Right kidney (tissue), 9 donors: ENCODE data around the gene CPLX4.

Source experiments
- DNase-seq: peaks from one replicate; pipeline ENCODE4 v3.0.0-alpha.2; 2016
- long read RNA-seq, 8 donors: transcript quantifications; one replicate each; lab custom pipeline, GENCODE V29; 2026

Gene CPLX4, protein sequence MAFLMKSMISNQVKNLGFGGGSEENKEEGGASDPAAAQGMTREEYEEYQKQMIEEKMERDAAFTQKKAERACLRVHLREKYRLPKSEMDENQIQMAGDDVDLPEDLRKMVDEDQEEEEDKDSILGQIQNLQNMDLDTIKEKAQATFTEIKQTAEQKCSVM
- long read RNA-seq, donor 1: 0 reads
- long read RNA-seq, donor 2: 0 reads
- long read RNA-seq, donor 3: 0 reads
- long read RNA-seq, donor 4: 0 reads
- long read RNA-seq, donor 5: 0 reads
- long read RNA-seq, donor 6: 0 reads
- long read RNA-seq, donor 7: 0 reads
- long read RNA-seq, donor 8: 0 reads

DNA sequence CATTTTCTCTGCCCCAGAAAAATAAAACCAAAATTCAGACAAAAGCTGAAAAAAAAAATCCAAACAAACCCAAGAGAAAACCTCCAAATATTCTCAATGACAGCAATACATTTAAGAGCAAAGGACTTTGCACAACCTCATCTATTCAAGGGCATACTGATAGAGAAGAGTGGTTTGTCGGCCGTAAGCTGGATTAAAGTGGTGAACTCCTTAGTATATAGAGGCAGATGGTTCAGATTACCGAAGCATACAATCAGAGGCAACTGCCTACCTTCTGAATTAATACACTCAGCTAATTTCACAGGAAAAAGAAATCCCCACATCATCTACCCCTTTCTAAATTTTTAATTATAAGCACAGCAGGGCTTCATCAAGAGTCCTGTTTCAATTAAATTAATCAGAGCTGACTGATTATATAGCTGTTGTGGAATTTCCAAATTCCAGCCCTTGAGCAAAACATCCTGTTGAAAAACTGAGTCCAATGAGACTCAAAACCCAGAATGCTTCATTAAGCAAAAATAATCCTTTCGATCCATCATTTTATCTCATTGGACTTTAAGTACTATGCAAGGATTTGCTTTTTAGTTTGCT is at the start of gene CPLX4:
Gene CPLX4 (minus strand): TSS at position 190 of the 591 bp plus-strand sequence. CDS start 187 bp downstream, at position 3.
- no peak for DNase-seq

DNA sequence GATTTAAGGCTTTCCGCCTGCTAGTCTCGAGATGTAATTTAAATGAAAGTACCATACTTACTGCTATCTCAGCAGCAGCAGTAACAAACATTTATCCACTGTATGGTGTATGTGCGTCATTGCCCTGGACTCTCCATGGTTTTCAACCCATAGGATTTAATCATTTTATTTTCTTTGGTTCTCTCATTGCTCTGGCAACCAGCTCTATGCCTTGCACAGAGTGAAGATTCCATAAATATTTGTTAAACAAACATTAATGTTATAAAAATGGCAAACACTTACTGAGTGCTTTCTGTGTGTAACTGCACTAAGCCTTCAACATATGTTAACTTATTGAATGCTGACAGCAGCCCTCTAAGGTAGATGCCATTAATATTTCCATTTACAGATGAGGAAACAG is 41.9 kb upstream of the CPLX4 start:
- DNase-seq: no peak

DNA sequence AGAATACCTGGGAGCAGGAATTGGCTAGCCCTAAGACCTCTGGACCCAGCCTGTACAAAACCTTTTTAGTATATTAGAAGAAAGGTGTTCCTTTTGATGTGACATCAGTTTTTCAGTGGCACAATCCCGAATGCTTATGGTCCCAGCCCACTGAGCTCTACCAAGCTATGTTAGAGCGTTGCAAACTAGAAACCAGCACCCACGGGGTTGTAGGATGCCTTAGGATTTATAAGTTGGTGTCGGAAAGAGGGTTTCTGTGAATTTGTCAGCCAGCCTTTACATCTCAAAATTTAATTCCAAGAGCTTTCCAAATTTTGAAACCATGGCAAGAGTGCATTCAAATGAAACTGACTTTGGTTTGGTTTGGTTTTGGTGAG is 41.1 kb upstream of the CPLX4 start:
- no peak for DNase-seq

DNA sequence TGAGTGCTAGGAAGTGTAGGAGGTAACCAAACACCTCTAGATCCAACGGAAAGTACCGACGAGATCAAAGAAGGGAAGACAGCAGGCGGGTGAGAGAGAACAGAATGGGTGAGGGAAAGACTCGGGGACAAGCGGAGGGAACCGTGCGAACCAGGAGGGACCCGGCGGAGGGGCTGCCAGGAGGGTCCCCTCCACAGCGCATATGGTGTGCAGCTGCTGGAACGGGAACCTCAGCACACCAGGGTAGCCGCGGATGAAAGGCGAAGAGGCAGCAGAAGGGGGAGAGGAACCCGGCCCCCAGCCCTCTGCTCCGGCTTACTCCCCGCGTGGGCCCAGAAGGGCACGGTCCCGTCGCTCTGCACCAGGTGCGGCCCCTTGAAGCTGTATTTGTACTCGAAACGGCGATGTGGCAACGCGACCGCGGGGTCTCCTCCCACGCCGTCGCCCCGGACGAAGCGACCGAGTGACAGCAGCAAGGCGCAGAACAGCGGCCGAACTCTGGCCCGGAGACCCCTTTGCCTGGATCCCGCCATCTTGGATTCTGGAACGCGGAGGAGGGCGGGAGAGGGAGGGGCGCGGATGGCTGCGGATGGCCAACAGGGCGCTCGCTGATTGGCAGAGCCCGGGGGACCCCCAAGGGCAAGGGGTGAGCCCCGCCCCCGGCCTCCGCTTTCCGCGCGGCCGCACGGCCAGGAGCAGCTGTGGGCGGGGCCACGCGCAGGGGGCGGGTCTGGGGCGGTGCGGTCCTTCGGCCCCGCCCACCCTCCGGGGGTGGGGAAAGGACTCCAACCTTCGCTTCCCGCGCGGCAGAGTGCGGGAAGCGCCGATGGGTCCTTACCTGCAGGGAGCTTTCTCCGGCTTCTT is 40.5 kb upstream of the CPLX4 start, which contains the start of gene LMAN1:
Gene LMAN1 (minus strand): TSS at position 554 of the 864 bp plus-strand sequence. CDS start 21 bp downstream, at position 533.
- peak; percentile 95 for DNase-seq

DNA sequence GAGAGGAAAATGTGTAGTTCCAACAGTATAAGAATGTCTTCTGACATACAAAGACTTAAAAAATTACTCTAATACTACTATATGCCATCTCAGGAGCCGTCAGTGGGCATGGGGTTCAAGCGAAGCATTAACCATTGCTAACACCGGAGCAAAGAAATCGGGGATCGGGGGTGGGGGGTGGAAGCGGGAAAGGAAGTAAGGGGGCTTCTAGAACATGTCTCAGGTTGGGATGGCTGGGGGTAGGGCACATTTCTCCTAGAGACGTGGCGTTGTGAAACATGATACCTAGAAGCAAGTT is 39.9 kb upstream of the CPLX4 start:
- no peak for DNase-seq

DNA sequence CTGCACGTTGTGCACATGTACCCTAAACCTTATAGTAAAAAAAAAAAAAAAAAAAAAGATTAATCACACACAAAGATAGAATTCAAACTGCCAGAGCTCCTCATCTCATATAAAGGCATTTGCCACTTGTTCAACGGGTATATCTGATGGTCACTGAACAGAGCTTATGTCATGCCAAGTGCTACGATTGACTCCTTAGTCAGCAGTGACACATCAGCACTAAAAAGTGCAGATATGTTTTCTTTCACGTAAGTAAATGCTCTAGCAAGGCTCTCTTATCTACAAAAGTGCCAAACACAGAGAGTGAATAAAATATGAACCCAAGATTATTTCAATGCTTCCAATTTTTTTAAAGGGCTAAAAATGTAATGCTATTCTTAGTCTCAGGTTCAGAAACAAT is 39.5 kb upstream of the CPLX4 start:
- peak; percentile 16 for DNase-seq

DNA sequence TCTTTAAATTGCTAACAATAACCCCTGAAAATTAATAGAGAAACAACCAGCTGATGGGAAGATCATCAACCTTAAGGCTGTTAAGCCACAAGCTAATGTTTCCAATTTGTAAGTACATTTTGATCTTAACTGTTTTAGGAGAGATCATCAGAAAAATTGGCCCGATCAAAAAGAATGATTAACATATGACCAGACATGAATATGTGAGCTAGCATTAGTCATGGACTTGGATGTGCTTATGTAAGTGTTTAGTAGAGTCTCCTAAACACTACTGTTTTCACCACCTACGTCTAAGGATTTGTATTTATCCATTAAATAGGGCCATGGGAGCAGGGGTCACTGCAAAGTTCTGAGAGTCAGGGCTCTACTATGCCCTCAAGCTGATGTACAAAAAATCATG is 36.3 kb upstream of the CPLX4 start:
- DNase-seq: no peak

DNA sequence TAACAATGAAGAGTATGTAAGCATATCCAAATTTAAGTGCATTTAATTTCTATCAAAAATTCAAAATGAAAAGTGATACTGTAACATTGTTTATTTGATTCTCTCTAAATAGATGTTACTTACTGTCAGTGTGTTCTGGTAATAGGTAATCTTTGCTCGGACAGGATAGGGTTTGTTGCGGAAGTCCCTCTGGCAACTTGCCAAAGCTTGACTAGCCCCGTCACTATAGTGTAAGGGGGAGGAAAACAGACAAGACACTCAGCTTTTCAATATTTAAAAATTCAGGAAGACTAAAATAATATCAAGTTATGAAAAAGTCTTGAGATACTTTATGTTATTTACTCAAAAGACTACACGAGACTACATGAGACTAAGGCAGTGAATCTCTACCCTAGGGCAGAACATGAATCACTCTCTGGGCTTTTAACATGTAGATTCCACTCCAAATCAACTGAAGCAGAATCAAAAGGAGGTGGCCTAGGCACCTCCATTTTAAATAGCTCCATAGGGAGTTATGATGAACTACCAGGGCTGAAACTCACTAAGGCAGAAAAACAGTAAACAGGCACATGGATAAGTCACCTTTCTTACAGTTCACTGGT is 34.7 kb upstream of the CPLX4 start:
- DNase-seq: no peak

DNA sequence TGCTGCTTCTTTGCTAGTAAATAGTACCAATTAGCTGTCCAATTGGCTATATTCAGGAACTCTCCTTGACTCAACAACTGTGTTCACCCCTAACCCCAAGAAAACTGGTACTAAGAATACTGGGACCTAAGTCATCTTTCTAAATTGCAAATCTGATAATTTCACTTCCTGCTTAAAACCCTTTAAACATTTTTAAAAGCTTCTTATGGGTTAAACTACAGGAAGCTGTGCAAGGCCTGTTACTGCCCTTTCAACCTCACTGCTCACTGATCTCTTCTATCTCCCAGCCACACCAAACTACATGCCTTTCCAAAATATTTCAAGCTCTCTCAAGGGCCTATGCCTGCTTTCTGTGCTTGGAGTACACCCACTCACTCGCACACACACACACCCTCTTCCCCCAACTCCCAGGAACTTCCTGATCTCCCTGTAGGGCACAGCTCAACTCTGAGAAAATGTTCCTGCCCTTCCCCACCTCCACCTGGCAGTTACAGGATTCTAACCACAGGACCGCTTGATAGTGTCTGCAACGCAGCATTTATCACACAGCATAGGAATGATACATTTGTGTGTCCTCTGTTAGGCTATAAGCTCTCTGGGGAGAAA is 33.9 kb upstream of the CPLX4 start:
- no peak for DNase-seq

DNA sequence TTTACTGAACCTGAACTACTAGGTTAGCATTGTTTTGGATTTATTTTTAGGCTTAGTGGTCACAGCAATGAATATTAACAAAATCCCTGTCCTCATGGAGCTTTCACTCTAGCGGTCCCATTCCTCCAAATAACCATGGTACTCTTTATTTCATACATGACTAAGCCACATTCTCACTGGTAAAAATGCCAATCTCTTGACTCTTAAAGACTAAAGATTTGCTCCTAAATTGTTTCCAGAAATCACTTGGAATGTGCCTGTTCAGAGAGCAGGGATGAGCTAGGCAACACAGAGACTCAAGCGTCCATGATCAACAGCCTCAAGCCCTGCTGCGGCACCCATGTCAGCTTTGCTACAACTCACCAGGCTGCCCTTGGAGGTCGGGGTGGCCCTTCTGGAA is 27.1 kb upstream of the CPLX4 start:
- no peak for DNase-seq

DNA sequence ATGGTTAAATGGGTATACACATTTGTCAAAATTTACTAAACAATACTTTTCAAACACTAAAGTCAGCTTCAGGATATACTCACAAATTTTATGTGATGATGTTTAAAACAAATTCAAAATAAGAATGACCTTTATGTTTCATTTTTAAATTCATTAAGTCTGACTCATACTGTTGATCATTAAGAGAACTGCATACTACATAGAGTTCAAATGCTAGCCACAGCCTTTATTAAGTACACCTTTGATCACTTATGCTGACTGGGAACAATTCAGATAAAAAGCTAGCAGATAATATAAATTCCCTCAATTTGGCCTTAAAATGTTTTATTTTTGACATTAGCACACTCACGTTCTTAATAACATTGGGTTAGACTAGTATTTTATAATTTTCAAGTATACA is 26.5 kb upstream of the CPLX4 start:
- DNase-seq: no peak

DNA sequence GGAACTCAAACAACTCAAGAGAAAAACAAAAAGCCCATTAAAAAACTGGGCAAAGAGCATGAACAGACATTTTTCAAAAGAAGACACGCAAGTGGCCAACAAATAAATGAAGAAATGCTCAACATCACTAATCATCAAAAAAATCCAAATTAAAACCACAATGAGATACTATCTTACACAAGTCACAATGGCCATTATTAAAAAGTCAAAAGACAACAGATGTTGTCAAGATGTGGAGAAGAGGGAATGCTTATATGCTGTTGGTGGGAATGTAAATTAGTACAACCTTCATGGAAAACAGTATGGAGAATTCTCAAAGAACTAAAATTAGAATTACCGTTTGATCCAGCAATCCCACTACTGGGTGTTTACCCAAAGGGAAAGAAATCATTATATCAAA is 25.5 kb upstream of the CPLX4 start:
- DNase-seq: no peak

DNA sequence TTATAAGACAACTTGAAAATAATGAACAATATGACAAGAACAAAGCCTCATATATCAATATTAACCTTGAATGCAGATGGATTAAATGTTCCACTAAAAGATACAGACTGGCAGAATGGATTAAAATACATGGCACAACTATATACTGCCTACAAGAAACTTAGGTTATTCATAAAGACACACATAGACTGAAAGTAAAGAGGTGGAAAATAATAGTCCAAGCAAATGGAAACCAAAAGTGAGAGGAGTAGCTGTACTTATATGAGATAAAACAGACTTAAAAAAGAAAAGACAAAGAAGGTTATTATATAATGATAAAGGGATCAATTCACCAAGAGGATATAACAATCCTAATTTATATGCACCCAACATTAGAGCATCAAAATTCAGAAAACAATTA is 22.4 kb upstream of the CPLX4 start:
- DNase-seq: no peak

DNA sequence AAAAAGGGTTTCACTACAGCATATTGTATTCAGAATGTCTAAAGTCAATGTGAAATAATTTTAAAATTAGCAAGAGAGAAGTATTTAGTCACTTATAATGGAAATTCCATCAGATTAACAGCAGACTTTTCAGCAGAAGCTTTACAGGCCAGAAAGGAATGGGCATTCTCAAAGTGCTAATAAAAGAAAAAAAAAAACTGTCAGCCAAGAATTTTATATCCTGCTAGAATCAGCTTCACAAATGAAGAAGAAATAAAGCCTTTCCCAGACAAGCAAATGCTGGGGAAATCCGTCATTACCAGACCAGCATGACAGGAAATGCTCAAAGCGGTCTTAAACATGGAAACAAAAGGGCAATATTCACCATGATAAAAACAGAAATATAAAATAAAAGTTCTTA is 21.9 kb upstream of the CPLX4 start:
- DNase-seq: no peak

DNA sequence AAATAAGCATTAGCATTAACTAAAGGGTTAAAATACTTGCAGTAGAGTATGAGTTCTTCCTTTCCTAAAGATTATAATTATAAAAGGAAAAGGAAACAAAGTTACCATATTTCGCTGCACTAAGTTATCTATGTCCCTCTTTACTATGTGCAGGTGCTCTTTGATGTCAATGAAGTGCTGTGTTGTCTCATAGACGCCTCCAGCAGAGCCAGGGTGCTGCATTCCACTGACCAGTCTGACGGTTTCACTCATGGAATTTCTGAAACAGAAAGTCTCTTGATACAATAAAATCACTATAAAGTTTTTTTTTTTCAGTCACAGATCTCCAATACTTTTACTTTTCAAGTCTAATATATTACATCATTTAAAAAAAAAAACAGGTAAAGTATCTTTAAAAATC is 14.5 kb upstream of the CPLX4 start:
- no peak for DNase-seq

DNA sequence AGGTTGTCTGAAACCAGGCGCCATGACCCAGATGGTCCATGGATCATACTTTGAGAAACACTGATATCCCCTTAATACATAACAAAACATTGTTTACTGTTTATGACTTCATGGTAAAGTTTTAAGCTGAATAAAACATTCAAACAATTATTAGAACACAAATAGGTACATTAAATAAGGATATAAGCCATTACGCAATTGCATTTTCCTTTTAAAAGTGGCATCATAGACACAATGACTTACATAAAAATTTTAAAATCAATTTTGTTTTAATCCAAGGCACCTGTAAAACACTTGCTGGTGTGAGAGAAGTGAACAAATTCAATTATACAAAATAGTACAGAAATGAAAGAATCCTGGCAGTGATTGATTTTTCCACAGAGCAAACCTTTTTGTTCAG is 10.2 kb upstream of the CPLX4 start:
- DNase-seq: no peak

DNA sequence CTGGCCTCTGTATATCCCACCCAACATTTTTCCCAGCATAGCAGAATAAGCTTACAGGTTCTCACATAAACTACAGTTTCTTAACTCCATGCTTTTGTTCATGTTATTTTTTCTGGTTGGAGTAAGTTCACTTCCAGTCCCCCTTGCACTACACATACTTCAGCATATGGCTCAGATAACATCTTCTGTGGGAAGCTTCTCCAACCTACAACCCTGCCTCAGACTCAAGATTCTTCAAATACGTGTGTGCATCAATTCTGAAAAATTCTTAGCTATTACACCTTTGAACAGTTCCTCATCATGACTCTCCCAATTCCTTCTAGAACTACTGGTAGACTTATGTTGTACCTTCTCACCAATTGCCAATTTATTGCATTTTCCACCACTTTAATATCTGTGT is 7.5 kb upstream of the CPLX4 start:
- no peak for DNase-seq

DNA sequence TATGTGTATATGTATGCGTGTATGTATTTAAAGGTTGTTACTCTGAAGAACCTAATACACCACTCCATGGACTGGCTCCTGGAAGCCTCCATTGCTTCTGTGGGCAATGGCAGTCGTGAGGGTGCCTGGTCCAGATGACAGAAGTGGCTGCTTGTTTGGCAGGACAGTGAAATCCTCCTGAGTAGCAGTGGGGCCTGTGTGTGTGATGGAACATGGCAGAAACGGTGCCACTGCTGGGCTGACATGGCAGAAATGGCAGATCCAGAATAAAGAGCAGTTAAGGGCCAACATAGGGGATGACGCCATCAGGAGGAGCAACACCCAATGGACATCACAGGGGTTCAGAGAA is 6.1 kb upstream of the CPLX4 start:
- DNase-seq: no peak

DNA sequence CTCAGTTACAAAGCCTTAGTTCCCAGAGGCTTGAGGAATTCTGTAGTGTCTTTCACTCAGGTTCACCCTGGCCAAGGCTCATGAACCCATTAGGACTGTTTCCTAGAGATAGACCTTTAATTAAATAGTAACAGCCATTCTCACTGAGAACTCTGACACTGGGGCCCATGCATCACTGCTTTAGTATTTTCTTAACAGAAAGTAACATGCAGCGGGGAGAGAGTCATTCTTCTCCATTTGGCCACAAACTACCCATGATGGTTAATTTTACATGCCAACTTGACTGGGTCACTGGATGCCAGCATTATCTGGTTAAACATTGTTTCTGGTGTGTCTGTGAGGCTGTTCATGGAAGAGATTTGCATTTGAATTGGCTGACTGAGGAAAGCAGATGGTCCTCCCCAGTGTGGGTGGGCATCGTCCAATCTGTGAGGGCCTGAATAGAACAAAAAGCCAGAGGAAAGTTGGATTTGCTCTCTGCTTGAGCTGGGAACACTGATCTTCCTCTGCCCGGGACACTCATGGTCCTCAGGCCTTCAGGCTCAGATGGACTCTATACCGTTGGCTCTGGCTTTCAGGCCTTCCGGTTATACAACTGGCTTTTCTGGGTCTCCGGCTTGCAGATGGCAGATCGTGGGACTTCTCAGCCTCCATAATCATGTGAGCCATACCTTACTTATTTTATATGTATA is 5.6 kb upstream of the CPLX4 start:
- no peak for DNase-seq

DNA sequence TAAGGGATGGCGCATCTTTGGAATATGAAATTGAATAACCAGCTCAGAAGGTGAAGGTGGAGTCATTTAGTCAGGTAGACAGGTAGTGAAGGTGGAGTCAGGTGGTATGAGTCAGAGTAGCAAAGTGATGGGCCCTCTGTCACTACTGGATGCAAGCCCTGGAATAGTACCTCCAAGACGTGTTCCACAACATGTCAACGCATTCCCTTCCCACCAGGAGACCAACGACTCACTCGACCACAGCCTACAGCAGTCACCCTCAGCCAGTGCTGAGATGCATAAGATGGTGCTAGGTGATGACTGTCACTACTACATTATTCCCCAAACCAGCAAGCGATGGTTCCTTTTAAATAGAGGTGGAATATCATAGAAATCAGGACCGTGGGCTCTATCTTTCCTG is 6.8 kb downstream of the CPLX4 start:
- no peak for DNase-seq

DNA sequence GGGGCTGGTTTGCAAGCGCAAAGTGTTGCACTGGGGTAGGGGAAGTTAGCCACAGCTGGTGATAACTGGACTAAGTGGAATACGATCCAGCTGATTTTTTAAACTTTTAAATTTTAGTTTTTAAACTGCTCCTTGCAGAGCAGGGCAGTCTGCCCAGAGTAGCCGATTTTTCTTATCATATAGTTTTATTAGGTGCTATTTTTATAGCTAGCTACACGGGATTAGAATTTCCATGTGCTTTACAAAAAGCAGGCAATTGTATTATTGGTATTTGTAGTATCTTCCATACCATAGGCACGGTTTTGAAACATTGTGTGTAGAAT is 9.6 kb downstream of the CPLX4 start:
- no peak for DNase-seq

DNA sequence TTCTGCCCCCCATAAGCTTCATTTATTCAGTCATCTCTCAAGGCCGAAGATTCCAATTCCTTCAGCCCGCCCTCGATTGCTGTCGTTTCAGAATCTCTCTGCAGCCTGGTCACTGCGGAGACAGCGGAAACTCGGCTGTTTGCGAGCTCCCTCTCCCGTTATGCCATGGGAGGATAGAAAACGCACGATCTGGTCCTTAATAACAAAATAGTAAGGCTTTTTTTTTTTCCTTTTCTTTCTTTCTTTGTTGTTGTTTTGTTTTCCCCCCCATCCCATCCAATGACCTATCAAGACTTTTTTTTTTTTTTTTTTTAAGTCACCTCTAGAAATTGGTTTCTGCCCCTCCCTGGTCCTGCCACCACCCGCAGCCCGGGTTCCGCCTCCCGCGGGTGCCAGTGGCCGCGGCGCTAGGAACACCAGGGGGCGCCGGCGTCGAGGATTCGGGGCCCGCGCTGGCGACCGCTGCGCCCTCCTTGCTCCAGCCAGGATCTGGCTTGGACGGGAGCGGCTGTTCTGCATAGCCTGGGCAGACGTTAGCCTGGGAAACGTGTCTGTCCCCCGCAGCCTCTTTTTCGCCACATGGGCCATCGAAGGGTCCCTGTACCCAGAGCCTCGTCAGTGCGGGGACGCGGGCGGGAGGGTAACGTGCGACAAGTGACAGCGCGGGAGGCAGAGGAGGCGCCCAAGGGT is 10.1 kb downstream of the CPLX4 start:
- DNase-seq: peak; percentile 80
